Thoracic aorta (tissue), 2 donors: ENCODE data around the gene CBARP. TPM values are rescaled to one million over a fixed set of nuclear protein-coding genes. Genes with fewer than 3 reads are reported as not detected.

Experiments
- ATAC-seq: fragments of 150-250 bp; one replicate; pipeline ENCODE4 v1.8.0; 2017; ENCODE audit warnings: low read depth; ENCODE audit not compliant: insufficient number of reproducible peaks, low FRiP score
- DNase-seq: peaks from one replicate; pipeline ENCODE4 v3.0.0-alpha.2; 2020; ENCODE audit warnings: low spot score
- H3K27ac ChIP-seq, 2 donors: fragments of 200-600 bp; sonication (generic); 1 replicate in 1 of 2; 2 replicates in 1 of 2; pipeline ENCODE4 v1.5.1; 2016; ENCODE audit warnings: mild to moderate bottlenecking in 2 of 2, moderate library complexity in 2 of 2
- H3K27me3 ChIP-seq: fragments of 200-600 bp; sonication (generic); replicated peaks from 2 replicates; pipeline ENCODE4 v1.6.0; 2016; ENCODE audit warnings: mild to moderate bottlenecking; ENCODE audit not compliant: insufficient read depth
- H3K36me3 ChIP-seq: fragments of 200-600 bp; sonication (generic); one replicate; pipeline ENCODE4 v1.5.1; 2016
- H3K4me1 ChIP-seq, 2 donors: fragments of 200-600 bp; sonication (generic); 1 replicate in 1 of 2; 2 replicates in 1 of 2; pipeline versions ENCODE4 v1.5.1 to v1.6.0; 2016; ENCODE audit warnings: low read depth in 2 of 2, mild to moderate bottlenecking in 1 of 2; ENCODE audit not compliant: control insufficient read depth in 1 of 2
- H3K4me3 ChIP-seq: fragments of 200-600 bp; sonication (generic); 2 replicates; pipeline ENCODE4 v1.5.1; 2016; ENCODE audit warnings: mild to moderate bottlenecking
- H3K9me3 ChIP-seq: fragments of 200-600 bp; sonication (generic); 2 replicates; pipeline ENCODE4 v1.5.1; 2016
- total RNA-seq, 2 donors: library from RNA; depleted of rRNA; stranded (reverse); fragments of >200 nt; gene quantifications; one replicate each; pipeline versions ENCODE4 v1.1.0 to v1.2.3, GENCODE V29; 2016
- TF ChIP-seq, protein P1 (sequence below): fragments of 200-600 bp; sonication (generic); IDR thresholded peaks from one replicate; pipeline ENCODE4 v1.5.1; 2019; ENCODE audit warnings: antibody characterized with exemption

CBARP gene
- total RNA-seq, 2 donors from 2014 or later, result 0.27 to 1.9 TPM

DNA sequence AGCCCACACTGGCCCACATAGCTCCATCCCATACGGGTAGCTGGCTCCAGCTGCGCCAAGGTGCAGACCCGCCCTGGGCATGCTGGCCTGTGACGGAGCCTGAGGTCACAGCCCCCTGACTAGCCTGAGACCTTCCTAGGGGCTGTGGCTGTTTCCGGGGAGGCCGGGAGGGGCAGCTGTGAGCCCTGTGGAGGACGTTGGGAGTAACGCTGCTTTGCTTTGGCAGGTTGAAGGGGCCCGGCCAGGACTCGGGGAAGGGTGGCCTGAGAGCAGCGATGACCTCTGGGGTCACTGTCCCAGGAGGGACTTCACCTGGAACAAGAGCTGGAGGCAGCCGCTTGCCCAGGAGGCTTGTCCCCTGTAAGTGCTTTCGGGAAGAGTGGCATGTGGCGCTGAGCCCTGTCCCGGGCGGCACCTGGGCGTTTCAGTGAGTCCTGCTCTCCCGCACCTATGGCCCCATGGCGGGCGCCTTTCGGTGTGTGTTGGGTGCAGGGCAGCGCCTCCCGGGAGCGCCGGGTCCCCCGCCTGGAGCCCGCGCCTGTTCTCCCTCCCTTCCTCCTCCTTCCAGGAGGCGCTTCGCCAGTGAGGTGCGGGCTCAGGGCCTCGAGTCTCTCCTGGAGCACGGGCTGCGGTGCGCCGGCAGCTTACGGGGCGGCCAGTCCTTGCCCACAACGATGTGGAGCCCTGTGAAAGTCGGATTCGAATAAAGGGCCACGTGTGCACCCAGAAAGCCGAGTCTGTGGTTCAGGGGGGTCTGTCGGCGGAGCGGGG, 36.5 kb upstream of the CBARP start:
- Histone ChIP-seq H3K36me3 (peaks cover 45% of the 10 kb centered on the region), H3K4me1 (peaks cover 41 to 65% of the 10 kb centered on the region in 2 donors), H3K27me3 (no peaks in the 10 kb centered on the region), H3K4me3 (peak overlapping the region; percentile 82), H3K27ac (peak overlapping the region; percentile 93 to 99), H3K9me3 (no peaks in the 10 kb centered on the region)
- DNase-seq (no peak), ATAC-seq (no peak)
- TF ChIP-seq, protein P1, sequence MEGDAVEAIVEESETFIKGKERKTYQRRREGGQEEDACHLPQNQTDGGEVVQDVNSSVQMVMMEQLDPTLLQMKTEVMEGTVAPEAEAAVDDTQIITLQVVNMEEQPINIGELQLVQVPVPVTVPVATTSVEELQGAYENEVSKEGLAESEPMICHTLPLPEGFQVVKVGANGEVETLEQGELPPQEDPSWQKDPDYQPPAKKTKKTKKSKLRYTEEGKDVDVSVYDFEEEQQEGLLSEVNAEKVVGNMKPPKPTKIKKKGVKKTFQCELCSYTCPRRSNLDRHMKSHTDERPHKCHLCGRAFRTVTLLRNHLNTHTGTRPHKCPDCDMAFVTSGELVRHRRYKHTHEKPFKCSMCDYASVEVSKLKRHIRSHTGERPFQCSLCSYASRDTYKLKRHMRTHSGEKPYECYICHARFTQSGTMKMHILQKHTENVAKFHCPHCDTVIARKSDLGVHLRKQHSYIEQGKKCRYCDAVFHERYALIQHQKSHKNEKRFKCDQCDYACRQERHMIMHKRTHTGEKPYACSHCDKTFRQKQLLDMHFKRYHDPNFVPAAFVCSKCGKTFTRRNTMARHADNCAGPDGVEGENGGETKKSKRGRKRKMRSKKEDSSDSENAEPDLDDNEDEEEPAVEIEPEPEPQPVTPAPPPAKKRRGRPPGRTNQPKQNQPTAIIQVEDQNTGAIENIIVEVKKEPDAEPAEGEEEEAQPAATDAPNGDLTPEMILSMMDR, result no peak

DNA sequence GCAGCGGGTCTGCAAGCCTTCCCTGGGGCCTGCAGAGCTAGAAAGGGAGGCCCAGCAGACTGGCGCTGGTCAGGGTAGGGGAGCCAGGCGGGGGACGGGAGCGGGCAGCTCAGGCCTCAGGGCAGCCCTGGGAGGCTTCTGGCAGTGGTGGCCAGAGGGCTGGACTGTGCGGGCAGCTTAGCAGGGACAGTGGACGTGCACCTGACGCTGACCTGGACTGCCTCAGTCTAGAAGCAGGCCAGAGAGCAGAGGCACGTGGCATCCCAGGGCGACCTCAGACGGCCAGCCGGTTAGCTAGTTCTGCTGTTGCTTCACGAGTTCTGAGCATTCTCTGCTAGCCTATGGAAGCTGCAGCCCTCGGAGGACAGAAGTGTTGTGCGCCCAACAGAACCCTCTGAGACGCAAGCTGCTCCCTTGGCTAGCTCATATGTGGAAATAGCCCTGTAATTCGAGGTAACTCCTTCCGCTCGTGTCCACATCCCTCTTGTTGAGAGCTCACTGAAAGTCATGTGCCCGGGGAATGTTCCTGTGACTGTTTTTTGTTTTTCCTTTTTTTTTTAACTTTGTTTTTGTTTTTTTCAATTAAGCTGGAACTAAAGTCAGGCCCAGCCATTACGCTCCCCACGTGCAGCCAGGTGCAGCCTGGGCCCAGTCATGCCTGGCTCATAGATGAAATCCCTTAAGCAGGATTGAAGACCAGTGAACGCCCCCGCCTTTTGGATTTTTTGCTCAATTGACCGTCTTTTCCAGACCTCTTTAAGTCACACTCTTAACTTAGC, 35.6 kb upstream of the CBARP start:
- Histone ChIP-seq H3K36me3 (peaks cover 38% of the 10 kb centered on the region), H3K27me3 (no peaks in the 10 kb centered on the region), H3K9me3 (no peaks in the 10 kb centered on the region), H3K4me3 (no peak overlapping the region), H3K4me1 (peaks cover 45 to 69% of the 10 kb centered on the region in 2 donors), H3K27ac (peak overlapping the region in 1 of 2 donors; percentile 99)
- no peak for ATAC-seq
- TF ChIP-seq, protein P1, result no peak
- no peak for DNase-seq

DNA sequence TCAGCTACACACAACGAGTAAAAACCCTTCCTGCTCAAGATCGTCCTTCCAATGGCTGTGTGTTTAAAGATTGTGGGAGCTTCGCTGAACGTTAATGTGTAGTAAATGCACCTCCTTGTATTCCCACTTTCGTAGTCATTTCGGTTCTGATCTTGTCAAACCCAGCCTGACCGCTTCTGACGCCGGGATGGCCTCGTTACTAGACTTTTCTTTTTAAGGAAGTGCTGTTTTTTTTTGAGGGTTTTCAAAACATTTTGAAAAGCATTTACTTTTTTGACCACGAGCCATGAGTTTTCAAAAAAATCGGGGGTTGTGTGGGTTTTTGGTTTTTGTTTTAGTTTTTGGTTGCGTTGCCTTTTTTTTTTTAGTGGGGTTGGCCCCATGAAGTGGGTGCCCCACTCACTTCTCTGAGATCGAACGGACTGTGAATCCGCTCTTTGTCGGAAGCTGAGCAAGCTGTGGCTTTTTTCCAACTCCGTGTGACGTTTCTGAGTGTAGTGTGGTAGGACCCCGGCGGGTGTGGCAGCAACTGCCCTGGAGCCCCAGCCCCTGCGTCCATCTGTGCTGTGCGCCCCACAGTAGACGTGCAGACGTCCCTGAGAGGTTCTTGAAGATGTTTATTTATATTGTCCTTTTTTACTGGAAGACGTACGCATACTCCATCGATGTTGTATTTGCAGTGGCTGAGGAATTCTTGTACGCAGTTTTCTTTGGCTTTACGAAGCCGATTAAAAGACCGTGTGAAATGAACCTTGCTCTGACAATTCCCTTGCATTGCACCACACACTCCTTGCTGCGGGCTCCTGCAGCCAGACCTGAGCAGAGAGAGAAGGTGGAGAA, 34.8 kb upstream of the CBARP start:
- no peak for ATAC-seq

DNA sequence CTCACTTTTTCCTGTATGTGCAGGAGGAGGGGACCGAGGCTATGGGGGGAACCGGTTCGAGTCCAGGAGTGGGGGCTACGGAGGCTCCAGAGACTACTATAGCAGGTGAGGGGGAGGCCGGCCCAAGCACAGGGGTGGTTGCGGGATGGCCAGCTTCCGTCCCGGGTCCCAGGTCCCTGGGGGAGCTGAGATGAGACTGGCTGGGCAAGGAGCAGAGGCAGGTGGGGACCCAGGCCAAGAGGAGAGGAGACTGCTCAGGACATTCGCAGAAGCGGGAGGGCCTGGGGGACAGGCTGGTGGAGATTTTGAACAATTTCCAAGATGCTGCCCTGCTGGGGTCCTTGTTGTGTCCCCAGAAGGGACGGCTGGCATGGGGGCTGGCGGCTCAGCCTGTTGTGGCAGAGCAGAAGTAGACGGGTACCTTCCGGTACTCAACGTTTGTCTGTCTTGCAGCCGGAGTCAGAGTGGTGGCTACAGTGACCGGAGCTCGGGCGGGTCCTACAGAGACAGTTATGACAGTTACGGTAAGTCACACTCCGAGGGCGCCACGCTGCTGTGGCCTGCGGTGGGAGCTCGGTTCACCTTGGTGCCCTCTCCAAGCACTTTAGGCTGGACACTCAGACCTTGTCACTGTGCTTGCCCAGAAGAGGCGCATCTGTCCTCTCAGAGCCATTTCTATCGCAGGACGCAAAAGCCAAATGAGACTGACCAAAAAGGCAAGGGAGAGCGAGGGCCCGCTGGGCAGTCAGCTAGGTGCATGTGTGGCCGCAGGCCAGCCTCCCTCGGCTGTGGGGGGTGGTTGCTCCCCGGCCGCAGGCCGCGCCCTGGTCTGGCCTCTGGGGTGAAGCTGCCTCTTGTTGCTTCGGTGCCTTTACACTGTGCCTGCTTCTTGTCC, 34.0 kb upstream of the CBARP start:
- peak overlapping the region; percentile 97 to 99 for H3K27ac ChIP-seq
- H3K4me1 ChIP-seq, result peaks cover 58 to 83% of the 10 kb centered on the region in 2 donors
- TF ChIP-seq, protein P1, result no peak
- H3K27me3 ChIP-seq, result no peaks in the 10 kb centered on the region
- no peak for DNase-seq
- H3K4me3 ChIP-seq, result peak overlapping the region; percentile 84
- H3K36me3 ChIP-seq, result peaks cover 38% of the 10 kb centered on the region
- ATAC-seq, result no peak
- no peaks in the 10 kb centered on the region for H3K9me3 ChIP-seq

More for the DNA sequence above, 34.8 kb upstream of the CBARP start:
- DNase-seq, result no peak
- Histone ChIP-seq H3K27me3 (no peaks in the 10 kb centered on the region), H3K4me3 (no peak overlapping the region), H3K27ac (peak overlapping the region in 1 of 2 donors; percentile 99), H3K4me1 (peaks cover 52 to 77% of the 10 kb centered on the region in 2 donors), H3K9me3 (no peaks in the 10 kb centered on the region), H3K36me3 (peaks cover 38% of the 10 kb centered on the region)
- TF ChIP-seq, protein P1, result no peak
